ENCODE results near the gene BCAS3.

The BCAS3 gene

DNA sequence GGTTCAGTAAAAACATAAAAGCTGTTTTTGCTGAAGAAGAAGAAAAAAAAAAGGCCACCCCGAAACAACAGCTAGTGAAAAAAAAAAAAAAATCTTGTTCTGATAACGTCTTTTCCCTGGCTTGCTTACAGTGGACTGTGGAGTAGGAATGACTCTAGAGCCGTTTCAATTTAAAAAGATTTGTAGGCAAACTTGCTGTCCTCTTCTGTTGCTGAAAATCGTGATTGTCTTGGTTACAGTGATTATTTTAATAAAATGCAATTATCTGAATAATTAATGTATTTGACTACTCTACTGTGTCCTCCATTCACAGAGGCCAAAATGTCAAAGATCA, 531.4 kb downstream of the BCAS3 start:
- DNase-seq: no peak

GRCh38 chr17:61209525-61209924, 531.9 kb downstream of the BCAS3 start:
- no peak for DNase-seq

DNA sequence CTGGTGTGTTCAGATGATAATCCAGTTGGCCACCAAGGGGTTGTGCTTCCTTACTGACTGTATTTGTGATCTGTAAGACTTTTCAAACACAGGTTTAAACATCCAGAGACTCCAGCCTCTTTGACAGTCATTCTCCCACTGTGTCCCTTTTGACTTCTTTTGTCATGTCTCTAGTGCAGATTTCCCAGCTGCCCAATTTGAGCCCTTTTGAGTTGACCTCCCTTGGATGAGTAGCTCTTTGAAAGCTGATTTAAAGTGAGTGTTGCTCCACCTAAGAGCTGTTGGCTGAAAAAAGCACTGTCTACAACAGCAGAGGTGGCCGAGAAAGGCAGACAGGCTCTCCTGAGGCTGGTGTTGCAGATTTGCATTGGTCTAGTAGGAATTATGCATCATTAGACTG, 533.6 kb downstream of the BCAS3 start:
- DNase-seq: no peak

GRCh38 chr17:61212655-61213054, 535.0 kb downstream of the BCAS3 start:
- no peak for DNase-seq

- no peak for DNase-seq
These were observed 537.1 kb downstream of the BCAS3 start for GRCh38 chr17:61214753-61215152.

GRCh38 chr17:61216066-61216465, 538.4 kb downstream of the BCAS3 start:
- DNase-seq: no peak

GRCh38 chr17:61217878-61218437, 540.3 kb downstream of the BCAS3 start:
- DNase-seq: no peak

GRCh38 chr17:61218438-61218837, 540.8 kb downstream of the BCAS3 start:
- DNase-seq: no peak

DNA sequence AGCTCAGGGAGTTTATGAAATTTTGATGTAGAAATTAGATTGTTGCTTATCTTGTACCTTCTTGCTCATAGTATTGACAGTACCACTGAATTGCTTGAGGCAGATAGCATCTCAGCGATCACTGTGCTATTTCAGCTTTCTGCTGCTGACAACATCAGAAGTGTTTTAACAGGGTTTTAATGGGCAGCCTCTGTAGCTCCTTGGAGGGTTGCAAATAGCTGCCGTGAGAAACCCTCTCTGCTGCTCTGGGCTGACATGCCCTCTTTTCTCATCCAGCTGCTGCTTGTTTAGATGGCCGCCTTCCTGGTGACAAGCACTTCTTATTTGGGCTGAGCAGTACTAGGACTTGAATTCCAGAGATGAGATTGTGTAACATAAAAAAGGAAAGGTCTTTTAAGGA, 541.8 kb downstream of the BCAS3 start:
- no peak for DNase-seq

- DNase-seq: no peak
These were observed 543.5 kb downstream of the BCAS3 start for GRCh38 chr17:61221181-61221580.

DNA sequence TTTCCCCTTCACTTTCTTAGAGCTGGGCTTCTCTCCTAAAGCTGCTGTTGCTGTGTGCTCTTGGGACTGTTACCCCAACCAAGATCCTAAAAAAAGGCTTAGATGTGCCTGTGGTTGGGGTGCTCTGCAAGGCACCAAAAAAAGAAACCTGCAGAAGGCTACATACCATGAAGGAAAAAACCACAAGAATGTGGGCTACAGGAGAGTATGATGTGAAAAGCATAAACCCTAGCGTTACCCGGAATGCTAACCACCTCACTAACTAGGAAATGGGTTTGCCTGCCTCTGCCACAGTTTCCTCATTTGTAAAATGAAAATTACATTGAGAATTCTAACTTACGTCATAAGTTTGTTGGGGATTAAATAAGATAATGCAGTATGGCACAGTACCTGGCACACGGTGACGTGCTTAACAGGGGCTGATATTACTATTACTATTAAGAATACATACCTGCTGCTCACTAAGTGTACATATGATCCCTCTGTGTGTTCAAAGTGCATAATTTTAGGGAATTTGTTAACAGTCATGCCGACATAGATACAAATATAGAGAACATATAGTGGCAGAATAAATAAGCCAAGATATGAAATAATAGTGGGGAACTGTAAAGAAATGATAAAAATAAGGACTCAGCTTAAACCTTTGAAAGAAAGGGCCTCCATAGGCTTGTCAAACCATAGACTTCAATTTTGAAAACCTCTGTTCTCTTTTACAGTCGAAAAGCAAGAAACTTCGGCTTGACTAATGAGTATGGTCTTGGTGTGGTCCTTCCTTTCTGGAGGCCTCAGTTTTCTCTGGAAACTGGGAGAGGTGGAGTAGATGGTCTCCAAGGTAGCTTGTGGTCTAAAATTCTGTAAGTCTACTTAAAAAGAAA, 544.2 kb downstream of the BCAS3 start:
- no peak for DNase-seq

GRCh38 chr17:61223725-61224124, 546.1 kb downstream of the BCAS3 start:
- no peak for DNase-seq

DNA sequence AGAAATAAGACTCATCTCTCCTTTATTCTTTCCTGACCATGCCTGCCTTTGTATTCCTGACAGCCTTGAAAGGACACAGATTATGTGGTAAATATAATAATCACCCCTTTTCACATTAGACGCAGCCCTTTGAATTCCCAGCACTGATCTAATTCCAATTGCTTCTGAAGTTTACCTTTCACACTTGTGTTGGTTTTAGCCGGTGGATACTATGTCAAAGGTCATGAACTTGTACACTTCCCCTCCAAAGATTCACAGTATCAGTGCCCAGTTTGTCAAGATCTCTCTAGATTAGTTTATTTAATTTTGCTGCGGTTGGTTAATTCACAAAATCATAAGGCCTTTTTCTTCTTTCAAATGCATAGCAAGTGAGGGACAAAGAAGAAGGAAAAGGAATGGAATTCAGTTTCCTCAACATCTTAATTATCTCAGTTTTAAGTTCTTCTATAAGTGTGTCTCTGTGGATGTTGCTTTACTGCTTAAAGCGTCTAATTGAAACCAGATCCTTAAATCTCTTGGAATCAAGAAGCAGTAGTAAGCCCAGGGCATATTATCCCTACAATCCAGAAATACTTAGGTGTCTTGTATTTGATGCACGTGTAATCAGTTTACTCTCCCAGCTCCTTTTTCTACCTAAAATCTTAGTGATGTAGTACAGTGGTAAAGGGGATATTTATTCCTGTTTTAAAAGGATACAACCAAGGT, 547.7 kb downstream of the BCAS3 start:
- no peak for DNase-seq

DNA sequence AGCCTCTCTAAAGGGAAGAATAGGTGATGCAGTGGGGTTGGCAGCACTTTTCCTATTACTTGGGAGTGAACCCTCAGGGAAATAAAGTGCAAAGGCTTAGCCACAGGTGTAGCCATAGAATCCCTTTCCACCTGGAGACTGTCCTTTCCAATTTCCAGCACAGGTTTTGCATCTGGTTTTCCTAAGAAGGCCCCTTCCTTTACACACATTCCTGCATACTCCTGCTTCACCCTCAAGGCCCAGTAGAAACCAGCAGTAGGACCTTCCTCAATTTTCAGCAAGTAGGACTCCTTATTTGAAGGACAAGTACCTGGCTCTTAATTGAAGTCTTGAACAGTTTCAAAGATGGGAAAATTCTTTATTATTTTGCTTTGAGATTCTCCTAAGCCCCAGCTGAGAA, 550.2 kb downstream of the BCAS3 start:
- no peak for DNase-seq

DNA sequence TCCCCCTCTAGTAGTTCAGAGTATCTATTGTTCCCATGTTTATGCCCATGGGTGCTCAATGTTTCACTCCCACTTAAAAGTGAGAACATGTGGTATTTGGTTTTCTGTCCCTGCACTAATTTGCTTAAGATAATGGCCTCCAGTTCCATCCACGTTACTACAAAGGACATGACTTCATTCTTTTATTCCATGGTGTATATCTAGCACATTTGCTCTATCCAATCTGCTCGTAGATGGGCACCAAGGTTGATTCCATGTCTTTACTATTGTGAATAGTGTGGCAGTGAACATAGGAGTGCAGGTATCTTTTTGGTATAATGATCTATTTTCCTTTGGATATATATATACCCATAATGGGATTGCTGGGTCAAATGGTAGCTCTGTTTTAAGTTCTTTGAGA, 552.8 kb downstream of the BCAS3 start:
- no peak for DNase-seq

DNA sequence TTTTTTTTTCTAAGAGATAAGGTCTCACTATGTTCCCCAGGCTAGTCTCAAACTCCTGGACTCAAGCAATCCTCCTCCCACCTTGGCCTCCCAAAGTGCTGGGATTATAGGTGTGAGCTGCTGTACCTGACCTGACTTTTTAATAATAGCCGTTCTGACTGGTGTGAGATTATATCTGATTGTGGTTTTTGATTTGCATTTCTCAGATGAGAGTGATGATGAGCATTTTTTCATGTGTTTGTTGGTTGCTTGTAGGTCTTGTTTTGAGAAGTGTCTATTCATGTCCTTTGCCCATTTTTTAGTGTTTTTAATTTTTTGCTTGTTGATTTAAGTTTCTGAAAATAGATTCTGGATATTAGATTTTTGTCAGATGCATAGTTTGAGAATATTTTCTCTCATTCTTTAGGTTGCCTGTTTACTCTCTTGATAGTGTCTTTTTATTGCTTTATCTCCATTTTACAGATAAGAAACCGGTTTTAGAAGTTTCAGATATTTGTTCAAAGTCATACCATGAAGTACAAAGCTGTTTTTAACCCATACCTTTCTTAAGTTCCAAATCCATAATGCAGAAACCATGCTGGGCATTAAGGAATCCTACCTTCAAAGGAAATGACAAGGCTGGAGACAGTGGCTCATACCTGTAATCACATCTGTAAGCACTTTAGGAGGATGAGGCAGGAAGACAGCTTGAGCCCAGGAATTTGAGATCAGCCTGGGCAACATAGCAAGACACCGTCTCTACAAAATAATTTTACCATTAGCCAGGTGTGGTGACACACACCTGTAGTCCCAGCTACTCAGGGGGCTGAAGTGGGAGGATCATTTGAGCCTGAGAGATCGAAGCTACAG, 553.5 kb downstream of the BCAS3 start:
- DNase-seq: no peak

DNA sequence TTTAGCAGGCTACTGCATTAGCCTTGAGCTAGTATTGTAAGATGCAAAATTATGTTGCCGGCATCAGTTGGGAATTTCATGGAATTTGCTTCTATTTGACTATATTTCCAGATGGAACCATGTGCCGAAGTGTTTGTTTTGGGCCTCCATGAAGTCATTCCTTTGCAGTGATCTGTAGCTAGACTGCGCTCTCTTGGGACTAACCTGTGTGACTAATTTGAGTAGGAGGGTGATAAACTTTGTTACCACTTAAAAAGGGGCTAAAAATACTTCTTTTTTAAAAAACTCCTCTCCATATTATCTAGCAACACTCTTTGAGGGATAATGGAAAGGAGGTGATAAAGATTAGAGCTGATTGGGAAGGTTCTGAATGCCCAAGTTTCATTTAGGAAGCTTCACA, 555.2 kb downstream of the BCAS3 start:
- DNase-seq: no peak

GRCh38 chr17:61233991-61234750, 556.5 kb downstream of the BCAS3 start:
- no peak for DNase-seq

GRCh38 chr17:61235001-61235826, 557.6 kb downstream of the BCAS3 start:
- DNase-seq: no peak

DNA sequence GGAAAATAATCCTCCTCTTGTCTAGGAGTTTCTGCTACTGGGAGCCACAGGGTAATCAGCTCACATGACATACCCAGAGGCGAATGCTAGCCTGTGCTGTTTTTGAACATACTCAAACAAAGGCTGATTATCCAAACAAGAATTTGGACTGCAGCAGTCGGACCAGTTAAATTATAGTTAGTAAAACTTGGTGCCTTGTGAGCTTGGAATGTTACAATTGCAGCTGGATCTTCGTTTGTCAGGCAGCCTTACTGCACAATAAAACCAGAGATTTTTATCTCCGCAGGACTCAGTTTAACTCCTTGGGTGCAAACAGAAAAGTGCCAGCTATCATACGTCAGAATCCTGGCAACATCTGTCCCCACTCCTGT, 558.2 kb downstream of the BCAS3 start:
- DNase-seq: no peak

- no peak for DNase-seq
These were observed 559.6 kb downstream of the BCAS3 start for GRCh38 chr17:61237275-61237674.

Data from activated CD4-positive, alpha-beta T cell treated with anti-CD3 and anti-CD28 coated beads, Interleukin-2, amount 50 U/mL, for 4 hours (primary cell).